Gastrocnemius medialis (tissue), 4 donors: ENCODE measurements around the gene LRCH4. TPM values are rescaled to one million over a fixed set of nuclear protein-coding genes. Genes with fewer than 3 reads are reported as not detected.

ENCODE experiments used
- ATAC-seq, 2 donors: fragments of 150-250 bp; one replicate each; pipeline ENCODE4 v1.9.1; 2016
- DNase-seq, 2 donors: peaks; one replicate each; pipeline ENCODE4 v3.0.0-alpha.2; 2019
- H3K27ac ChIP-seq, 4 donors: fragments of 200-600 bp; sonication (generic); 1 replicate in 1 of 4; 2 replicates in 3 of 4; pipeline ENCODE4 v1.5.1; 2016 to 2018; ENCODE audit warnings: mild to moderate bottlenecking in 2 of 4, moderate library complexity in 1 of 4
- H3K27me3 ChIP-seq, 3 donors: fragments of 200-600 bp; sonication (generic) in 2 of 3; 1 replicate in 1 of 3; 2 replicates in 2 of 3; pipeline versions ENCODE4 v1.5.1 to v1.6.0; 2016 to 2019; ENCODE audit warnings: mild to moderate bottlenecking in 1 of 3, moderate library complexity in 1 of 3
- H3K36me3 ChIP-seq, 2 donors: fragments of 200-600 bp; sonication (generic) in 1 of 2; one replicate each; pipeline ENCODE4 v1.5.1; 2017 to 2018
- H3K4me1 ChIP-seq, 2 donors: fragments of 200-600 bp; sonication (generic) in 1 of 2; one replicate each; pipeline ENCODE4 v1.5.1; 2016 to 2017; ENCODE audit warnings: mild to moderate bottlenecking in 2 of 2
- H3K4me3 ChIP-seq, 4 donors: fragments of 200-600 bp; sonication (generic) in 3 of 4; 1 replicate in 1 of 4; 2 replicates in 3 of 4; pipeline ENCODE4 v1.5.1; 2016 to 2019; ENCODE audit warnings: mild to moderate bottlenecking in 2 of 4
- H3K9me3 ChIP-seq, 3 donors: fragments of 200-600 bp; sonication (generic) in 2 of 3; 1 replicate in 1 of 3; 2 replicates in 2 of 3; pipeline ENCODE4 v1.5.1; 2016 to 2019
- POLR2A ChIP-seq, 2 donors: fragments of 450-650 bp; IDR thresholded peaks; one replicate each; pipeline ENCODE4 v1.6.1; 2017; ENCODE audit warnings: antibody characterized with exemption in 2 of 2, mild to moderate bottlenecking in 2 of 2, moderate library complexity in 2 of 2
- in situ Hi-C, 4 donors: fragments of 200-750 bp; cut with MboI; loops; one replicate each; pipeline versions ENCODE4 v1.15.0 to v1.8.0; 2017; ENCODE audit warnings: low sequenced_read_pairs in 4 of 4
- intact Hi-C: fragments of 100-400 bp; cut with DNase I; formaldehyde crosslinking; loops from one replicate; pipeline ENCODE4 v1.15.1; 2023; ENCODE audit warnings: low total_unique reads
- total RNA-seq, 4 donors: library from RNA; depleted of rRNA; stranded (reverse); fragments of >200 nt; gene quantifications; one replicate each; pipeline versions ENCODE4 v1.1.0 to v1.2.3, GENCODE V29; 2016
- TF ChIP-seq, protein P1 (sequence below), 5 experiments: fragments of 450-650 bp in 3 of 5; fragments of 200-600 bp in 2 of 5; sonication (generic) in 2 of 5; IDR thresholded peaks in 4 of 5; conservative IDR thresholded peaks in 1 of 5; 1 replicate in 4 of 5; 2 replicates in 1 of 5; pipeline ENCODE4 v1.5.1; 2016 to 2019; ENCODE audit warnings: antibody characterized with exemption in 5 of 5, mild to moderate bottlenecking in 3 of 5, moderate library complexity in 3 of 5

LRCH4 gene
- total RNA-seq, 4 donors from 2014 or later: 71.1 to 105 (median 89.0) TPM

DNA sequence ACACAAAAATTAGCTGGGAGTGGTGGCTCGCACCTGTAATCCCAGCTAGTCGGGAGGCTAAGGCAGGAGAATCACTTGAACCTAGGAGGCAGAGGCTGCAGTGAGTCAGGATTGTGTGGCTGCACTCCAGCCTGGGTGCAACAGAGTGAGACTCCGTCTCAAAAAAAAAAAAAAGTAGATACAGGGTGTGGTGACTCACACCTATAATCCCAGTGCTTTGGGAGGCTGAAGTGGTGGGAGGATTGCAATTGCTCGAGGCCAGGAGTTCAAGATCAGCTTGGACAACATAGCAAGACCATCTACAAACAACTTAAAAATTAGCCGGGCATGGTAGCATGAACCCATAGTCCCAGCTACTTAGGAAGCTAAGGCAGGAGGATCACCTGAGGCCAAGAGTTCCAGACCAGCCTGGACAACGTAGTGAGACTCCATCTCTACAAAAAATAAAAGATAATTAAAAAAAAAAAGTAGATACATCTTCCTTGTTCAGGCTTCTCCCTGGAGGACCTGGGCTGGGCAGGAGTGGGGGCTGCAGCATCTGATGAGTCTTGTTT lies 28.5 kb upstream of the LRCH4 start:
- intact Hi-C loops (loop anchor here (5.0 to 10.0 kb wide), 3 partner anchors 78 to 250 kb away; partner anchors contain the start of genes GIGYF1, POP7 and TRIP6), in situ Hi-C loops (no loop called here)
- Histone ChIP-seq H3K27ac (no peak overlapping the region), H3K9me3 (no peaks in the 10 kb centered on the region), H3K36me3 (no peaks in the 10 kb centered on the region), H3K4me3 (no peak overlapping the region), H3K27me3 (no peaks in the 10 kb centered on the region), H3K4me1 (peaks cover 0 to 14% of the 10 kb centered on the region in 2 donors)
- TF ChIP-seq POLR2A (IDR thresholded peaks at IDR 0.05): no peak
- TF ChIP-seq, protein P1, sequence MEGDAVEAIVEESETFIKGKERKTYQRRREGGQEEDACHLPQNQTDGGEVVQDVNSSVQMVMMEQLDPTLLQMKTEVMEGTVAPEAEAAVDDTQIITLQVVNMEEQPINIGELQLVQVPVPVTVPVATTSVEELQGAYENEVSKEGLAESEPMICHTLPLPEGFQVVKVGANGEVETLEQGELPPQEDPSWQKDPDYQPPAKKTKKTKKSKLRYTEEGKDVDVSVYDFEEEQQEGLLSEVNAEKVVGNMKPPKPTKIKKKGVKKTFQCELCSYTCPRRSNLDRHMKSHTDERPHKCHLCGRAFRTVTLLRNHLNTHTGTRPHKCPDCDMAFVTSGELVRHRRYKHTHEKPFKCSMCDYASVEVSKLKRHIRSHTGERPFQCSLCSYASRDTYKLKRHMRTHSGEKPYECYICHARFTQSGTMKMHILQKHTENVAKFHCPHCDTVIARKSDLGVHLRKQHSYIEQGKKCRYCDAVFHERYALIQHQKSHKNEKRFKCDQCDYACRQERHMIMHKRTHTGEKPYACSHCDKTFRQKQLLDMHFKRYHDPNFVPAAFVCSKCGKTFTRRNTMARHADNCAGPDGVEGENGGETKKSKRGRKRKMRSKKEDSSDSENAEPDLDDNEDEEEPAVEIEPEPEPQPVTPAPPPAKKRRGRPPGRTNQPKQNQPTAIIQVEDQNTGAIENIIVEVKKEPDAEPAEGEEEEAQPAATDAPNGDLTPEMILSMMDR (IDR thresholded peaks at IDR 0.05 in 4 of 5, conservative IDR thresholded peaks at IDR 0.05 in 1 of 5): no peak
- ATAC-seq (no peak), DNase-seq (no peak)

DNA sequence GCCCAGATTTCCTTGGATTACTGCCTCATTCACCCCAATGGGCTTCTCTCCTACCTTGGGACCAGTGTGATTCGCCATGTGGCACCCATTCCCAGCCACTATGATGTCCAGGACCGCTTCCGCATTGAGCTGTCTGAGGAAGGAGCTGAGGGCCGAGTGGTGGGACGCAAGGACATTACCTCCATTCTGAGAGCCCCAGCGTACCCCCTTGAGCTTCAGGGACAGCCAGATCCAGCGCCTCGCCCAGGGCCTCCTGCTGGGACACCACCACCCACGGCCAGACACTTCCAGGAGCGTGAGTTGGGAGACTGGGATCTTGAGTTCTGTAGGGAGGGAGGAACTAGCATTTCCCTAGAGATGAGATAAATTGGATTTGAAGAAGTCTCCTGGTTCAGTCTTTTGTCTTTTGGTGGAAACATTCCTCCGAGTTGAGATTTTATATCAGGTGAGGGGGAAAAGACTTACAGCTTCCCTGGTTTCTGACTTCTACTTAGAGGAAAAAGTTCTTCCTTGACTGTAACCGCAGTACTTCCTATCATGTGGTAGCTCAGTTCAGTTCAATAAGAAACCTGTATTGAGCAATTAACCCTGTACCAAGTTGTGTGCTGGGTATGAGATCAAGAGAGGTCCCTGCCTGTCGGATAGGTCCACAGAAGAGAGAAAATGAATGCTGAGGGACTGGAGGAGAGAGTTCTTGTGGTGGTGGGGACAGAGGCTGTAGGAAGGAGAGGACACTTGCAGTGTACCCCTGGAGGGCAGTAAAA lies 27.7 kb upstream of the LRCH4 start:
- H3K27me3 ChIP-seq: no peaks in the 10 kb centered on the region
- H3K4me3 ChIP-seq: peak overlapping the region in 2 of 4 donors; percentile 74 to 78
- in situ Hi-C loops: no loop called here
- no peaks in the 10 kb centered on the region for H3K36me3 ChIP-seq
- no peaks in the 10 kb centered on the region for H3K9me3 ChIP-seq
- TF ChIP-seq, protein P1 (IDR thresholded peaks at IDR 0.05 in 4 of 5, conservative IDR thresholded peaks at IDR 0.05 in 1 of 5): peak in 1 of 5 experiments; percentile 3
- no peak for TF ChIP-seq POLR2A (IDR thresholded peaks at IDR 0.05)
- peaks cover 0 to 14% of the 10 kb centered on the region in 2 donors for H3K4me1 ChIP-seq
- no peak for ATAC-seq
- H3K27ac ChIP-seq: no peak overlapping the region
- DNase-seq: no peak
- intact Hi-C loops: loop anchor here (5.0 to 10.0 kb wide), 3 partner anchors 79 to 251 kb away; partner anchors contain the start of genes GIGYF1, POP7 and TRIP6

DNA sequence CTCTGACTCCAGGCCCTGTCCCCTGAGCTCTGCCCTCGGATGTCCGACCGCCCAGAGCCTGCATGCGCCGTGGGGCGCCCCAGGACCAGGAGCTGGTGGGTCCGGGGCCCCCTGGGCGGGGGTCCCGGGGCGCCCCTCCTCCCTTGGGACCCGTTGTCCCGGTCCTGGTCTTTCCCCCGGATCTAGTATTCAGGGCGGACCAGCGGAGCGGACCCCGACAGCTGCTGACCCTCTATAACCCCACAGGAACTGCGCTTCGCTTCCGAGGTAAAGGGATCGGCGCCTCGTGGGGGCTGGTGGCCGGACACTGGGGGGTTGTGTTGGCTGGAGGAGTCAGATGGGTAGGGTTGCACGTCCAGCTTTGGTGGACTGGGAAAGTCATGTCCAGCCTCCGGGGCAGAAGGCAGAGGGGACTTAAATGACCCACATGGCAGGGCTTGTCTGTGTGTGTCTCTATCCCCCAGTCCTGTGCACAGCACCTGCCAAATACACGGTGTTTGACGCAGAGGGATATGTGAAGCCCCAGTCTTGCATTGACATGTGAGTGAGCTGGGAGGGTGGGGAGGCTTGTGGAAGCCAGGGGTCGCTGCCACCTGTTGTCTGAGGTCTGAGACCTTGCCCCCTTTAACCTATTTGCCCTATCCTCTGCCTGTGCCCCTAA lies 26.9 kb upstream of the LRCH4 start:
- peaks cover 0 to 14% of the 10 kb centered on the region in 2 donors for H3K4me1 ChIP-seq
- H3K27ac ChIP-seq: peak overlapping the region; percentile 90 to 99 (median 96)
- DNase-seq (no peak), ATAC-seq (no peak)
- in situ Hi-C loops (no loop called here), intact Hi-C loops (loop anchor here (1.0 to 10.0 kb wide), 5 partner anchors 27 to 252 kb away; partner anchors contain the start of genes FBXO24, GIGYF1, GNB2 and LRCH4)
- peak overlapping the region; percentile 69 to 91 (median 76) for H3K4me3 ChIP-seq
- no peak for TF ChIP-seq POLR2A (IDR thresholded peaks at IDR 0.05)
- TF ChIP-seq, protein P1 (IDR thresholded peaks at IDR 0.05 in 4 of 5, conservative IDR thresholded peaks at IDR 0.05 in 1 of 5): peak in 1 of 5 experiments; percentile 11
- H3K27me3 ChIP-seq: no peaks in the 10 kb centered on the region
- H3K9me3 ChIP-seq: no peaks in the 10 kb centered on the region
- H3K36me3 ChIP-seq: no peaks in the 10 kb centered on the region

DNA sequence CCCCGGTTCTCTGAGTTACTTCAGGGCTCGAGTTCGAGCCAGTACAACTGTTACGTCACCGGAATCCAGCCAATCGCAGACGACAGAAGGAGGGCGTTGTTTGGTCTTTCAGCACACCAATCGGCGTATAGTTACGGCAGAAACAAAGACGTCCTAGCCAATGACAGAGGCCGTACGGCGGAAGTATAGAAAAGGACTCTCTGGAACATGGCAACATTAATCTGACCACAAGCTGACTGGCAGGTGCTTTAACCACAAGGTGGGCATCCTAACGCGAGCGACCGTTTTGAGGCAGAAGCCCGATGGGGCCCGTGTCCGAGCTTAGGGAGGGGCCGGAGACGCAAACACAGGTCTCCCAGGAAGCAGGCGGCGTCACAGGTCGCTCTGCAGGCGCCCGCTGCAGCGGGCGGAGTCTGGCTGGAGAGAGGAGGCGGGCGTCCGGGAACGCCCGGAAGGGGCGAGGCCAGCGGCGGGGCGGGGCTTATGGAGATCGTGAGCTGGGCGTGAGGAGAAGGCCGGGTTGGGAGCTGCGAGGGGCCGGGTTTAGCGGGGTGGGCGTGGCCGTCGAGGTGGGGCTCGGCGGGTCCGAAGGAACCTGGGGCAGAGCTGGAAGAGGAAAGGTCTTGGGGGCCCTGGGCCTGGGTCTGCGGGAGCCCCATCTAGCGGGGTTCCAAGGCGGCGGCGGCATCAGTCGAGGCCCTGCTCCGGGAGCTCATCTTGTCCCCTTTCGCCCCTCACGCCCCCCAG lies 26.2 kb upstream of the LRCH4 start, which contains the start of gene MOSPD3:
Gene MOSPD3 (plus strand): TSS at position 558 of the 747 bp plus-strand sequence. CDS start 252 bp downstream, outside the sequence.
- H3K4me1 ChIP-seq: peaks cover 0 to 14% of the 10 kb centered on the region in 2 donors
- H3K27me3 ChIP-seq: no peaks in the 10 kb centered on the region
- H3K27ac ChIP-seq: peak within 1 kb of the TSS; percentile 90 to 99 (median 96)
- H3K4me3 ChIP-seq: peak within 1 kb of the TSS; percentile 69 to 91 (median 76)
- intact Hi-C loops (loop anchor here (1.0 to 10.0 kb wide), 5 partner anchors 26 to 253 kb away; partner anchors contain the start of genes FBXO24, GIGYF1, GNB2 and LRCH4), in situ Hi-C loops (no loop called here)
- no peaks in the 10 kb centered on the region for H3K36me3 ChIP-seq
- DNase-seq: peak; percentile 98 to 99
- H3K9me3 ChIP-seq: no peaks in the 10 kb centered on the region
- TF ChIP-seq, protein P1 (IDR thresholded peaks at IDR 0.05 in 4 of 5, conservative IDR thresholded peaks at IDR 0.05 in 1 of 5): no peak
- TF ChIP-seq POLR2A (IDR thresholded peaks at IDR 0.05): peak; percentile 74 to 75
- ATAC-seq: peak; percentile 99 to 100
